Heart left ventricle (tissue), 13 donors: ENCODE measurements around the gene SCGB3A2.

Experiments used
- CTCF ChIP-seq, 12 donors: fragments of 200-600 bp; sonication (generic) in 4 of 12; IDR thresholded peaks; one replicate each; pipeline versions ENCODE4 v1.5.0 to v1.8.0; 2018 to 2022; ENCODE audit warnings: antibody characterized with exemption in 12 of 12, mild to moderate bottlenecking in 5 of 12
- POLR2A ChIP-seq, 2 donors: fragments of 450-650 bp; IDR thresholded peaks; one replicate each; pipeline ENCODE4 v1.6.1; 2017; ENCODE audit warnings: antibody characterized with exemption in 2 of 2, mild to moderate bottlenecking in 2 of 2, moderate library complexity in 2 of 2
- donor health status: ischemic (EF 13 %, LVEDD 7.1; RV severe dilation, severe dysfunction).
- donor health status: DM: no; HTN: yes; CAD: no.
- donor health status: DM: no; HTN: no; CAD: no.
- donor health status: ischemic (EF 25% LVEDD 6.9; RV normal size, moderate dysfunction).
- donor health status: ischemic (EF 25% LVEDD 5.7; RV mildly dilated, moderate dysfunction).
- donor health status: ischemic (EF 35%, LVEDD 5.7; RV mildly dilated, moderate dysfunction).
- donor health status: nonischemic (EF 11% LVEDD 7.7; RV severe dilation, severe dysfunction).
- donor health status: DM: yes; HTN: yes; CAD: no.
- donor health status: PGD.
- donor health status: ischemic (EF 29% LVEDD 5.4; RV normal size, mild dysfunction).
- donor health status: nonischemic (EF 23%, LVEDD 6.1; RV moderate dilation, normal function).

- TF ChIP-seq CTCF (IDR thresholded peaks at IDR 0.05) (no peak), POLR2A (IDR thresholded peaks at IDR 0.05) (no peak)
These were observed 2.4 kb upstream of the SCGB3A2 start for GRCh38 chr5:147876141-147876540.
